ENCODE measurements around the gene PUS1.

Gene PUS1

GRCh38 chr12:131941987-131942341 lies 12.9 kb downstream of the PUS1 start:
- H3K4me1 ChIP-seq (ENCODE audit: insufficient read depth, poor library complexity, severe bottlenecking), result no peaks in the 10 kb centered on the region
- H3K4me3 ChIP-seq (ENCODE audit: severe bottlenecking), result no peak overlapping the region
- H3K36me3 ChIP-seq (ENCODE audit: low read depth), result peaks cover 46% of the 10 kb centered on the region
- no peaks in the 10 kb centered on the region for H3K27me3 ChIP-seq (ENCODE audit: insufficient read depth, poor library complexity, severe bottlenecking)
- DNase-seq (ENCODE audit: low spot score) (no peak), ATAC-seq (ENCODE audit: low read depth) (no peak)
- no peaks in the 10 kb centered on the region for H3K9me3 ChIP-seq (ENCODE audit: severe bottlenecking)
- no peak for TF ChIP-seq CTCF (IDR thresholded peaks at IDR 0.05; ENCODE audit: poor library complexity, severe bottlenecking)
- no peak overlapping the region for H3K27ac ChIP-seq (ENCODE audit: poor library complexity, severe bottlenecking)

- DNase-seq (ENCODE audit: low spot score) (no peak), ATAC-seq (ENCODE audit: low read depth) (no peak)
- Histone ChIP-seq H3K4me1 (ENCODE audit: insufficient read depth, poor library complexity, severe bottlenecking) (no peaks in the 10 kb centered on the region), H3K36me3 (ENCODE audit: low read depth) (peaks cover 41% of the 10 kb centered on the region), H3K27me3 (ENCODE audit: insufficient read depth, poor library complexity, severe bottlenecking) (no peaks in the 10 kb centered on the region), H3K27ac (ENCODE audit: poor library complexity, severe bottlenecking) (no peak overlapping the region), H3K4me3 (ENCODE audit: severe bottlenecking) (no peak overlapping the region), H3K9me3 (ENCODE audit: severe bottlenecking) (no peaks in the 10 kb centered on the region)
- no peak for TF ChIP-seq CTCF (IDR thresholded peaks at IDR 0.05; ENCODE audit: poor library complexity, severe bottlenecking)
These were observed 13.6 kb downstream of the PUS1 start for GRCh38 chr12:131942671-131943070.

- Histone ChIP-seq H3K9me3 (ENCODE audit: severe bottlenecking) (no peaks in the 10 kb centered on the region), H3K4me3 (ENCODE audit: severe bottlenecking) (no peak overlapping the region), H3K27me3 (ENCODE audit: insufficient read depth, poor library complexity, severe bottlenecking) (no peaks in the 10 kb centered on the region), H3K36me3 (ENCODE audit: low read depth) (peaks cover 36% of the 10 kb centered on the region), H3K4me1 (ENCODE audit: insufficient read depth, poor library complexity, severe bottlenecking) (no peaks in the 10 kb centered on the region), H3K27ac (ENCODE audit: poor library complexity, severe bottlenecking) (no peak overlapping the region)
- DNase-seq (ENCODE audit: low spot score) (no peak), ATAC-seq (ENCODE audit: low read depth) (no peak)
- TF ChIP-seq CTCF (IDR thresholded peaks at IDR 0.05; ENCODE audit: poor library complexity, severe bottlenecking), result no peak
These were observed 14.3 kb downstream of the PUS1 start for GRCh38 chr12:131943389-131943788.

GRCh38 chr12:131943876-131944275 lies 14.8 kb downstream of the PUS1 start:
- H3K4me3 ChIP-seq (ENCODE audit: severe bottlenecking), result no peak overlapping the region
- no peak overlapping the region for H3K27ac ChIP-seq (ENCODE audit: poor library complexity, severe bottlenecking)
- no peaks in the 10 kb centered on the region for H3K27me3 ChIP-seq (ENCODE audit: insufficient read depth, poor library complexity, severe bottlenecking)
- no peak for TF ChIP-seq CTCF (IDR thresholded peaks at IDR 0.05; ENCODE audit: poor library complexity, severe bottlenecking)
- ATAC-seq (ENCODE audit: low read depth) (no peak), DNase-seq (ENCODE audit: low spot score) (no peak)
- H3K4me1 ChIP-seq (ENCODE audit: insufficient read depth, poor library complexity, severe bottlenecking), result no peaks in the 10 kb centered on the region
- no peaks in the 10 kb centered on the region for H3K9me3 ChIP-seq (ENCODE audit: severe bottlenecking)
- peaks cover 32% of the 10 kb centered on the region for H3K36me3 ChIP-seq (ENCODE audit: low read depth)

GRCh38 chr12:131944601-131945251 lies 15.7 kb downstream of the PUS1 start:
- H3K27me3 ChIP-seq (ENCODE audit: insufficient read depth, poor library complexity, severe bottlenecking), result no peaks in the 10 kb centered on the region
- no peaks in the 10 kb centered on the region for H3K4me1 ChIP-seq (ENCODE audit: insufficient read depth, poor library complexity, severe bottlenecking)
- H3K36me3 ChIP-seq (ENCODE audit: low read depth), result peaks cover 24% of the 10 kb centered on the region
- no peak for ATAC-seq (ENCODE audit: low read depth)
- no peak for TF ChIP-seq CTCF (IDR thresholded peaks at IDR 0.05; ENCODE audit: poor library complexity, severe bottlenecking)
- no peak overlapping the region for H3K27ac ChIP-seq (ENCODE audit: poor library complexity, severe bottlenecking)
- no peaks in the 10 kb centered on the region for H3K9me3 ChIP-seq (ENCODE audit: severe bottlenecking)
- DNase-seq (ENCODE audit: low spot score), result no peak
- no peak overlapping the region for H3K4me3 ChIP-seq (ENCODE audit: severe bottlenecking)

Data from RWPE2 (cell line).